Kidney glomerular epithelial cell (primary cell): ENCODE measurements around the gene BEAN1.
A peak's percentile ranks its signal among the peaks of the same experiment; 100 is the strongest.

Source experiments
- DNase-seq: peaks from one replicate; lab custom pipeline; 2025; lab: John Stamatoyannopoulos, UW

BEAN1 gene

GRCh38 chr16:66395806-66396555 lies 31.1 kb upstream of the BEAN1 start:
- DNase-seq, result no peak

- no peak for DNase-seq
Measured at GRCh38 chr16:66397736-66398433, 29.2 kb upstream of the BEAN1 start.

- no peak for DNase-seq
Measured at GRCh38 chr16:66399031-66399430, 28.1 kb upstream of the BEAN1 start.

- DNase-seq, result no peak
Measured at GRCh38 chr16:66399930-66400329, 27.2 kb upstream of the BEAN1 start.

GRCh38 chr16:66400503-66401380 lies 26.4 kb upstream of the BEAN1 start:
- no peak for DNase-seq

GRCh38 chr16:66401610-66402009 lies 25.5 kb upstream of the BEAN1 start:
- DNase-seq, result no peak

- no peak for DNase-seq
Measured at GRCh38 chr16:66402166-66402565, 24.9 kb upstream of the BEAN1 start.

GRCh38 chr16:66402591-66403230 lies 24.4 kb upstream of the BEAN1 start:
- no peak for DNase-seq

GRCh38 chr16:66403531-66404145 lies 23.5 kb upstream of the BEAN1 start:
- no peak for DNase-seq

- no peak for DNase-seq
Measured at GRCh38 chr16:66405057-66405783, 21.9 kb upstream of the BEAN1 start.

GRCh38 chr16:66406534-66407221 lies 20.4 kb upstream of the BEAN1 start:
- DNase-seq, result peak; percentile 68

GRCh38 chr16:66408163-66409048 lies 18.7 kb upstream of the BEAN1 start:
- peak; percentile 73 for DNase-seq

- DNase-seq, result peak; percentile 29
Measured at GRCh38 chr16:66409156-66409555, 17.9 kb upstream of the BEAN1 start.

GRCh38 chr16:66412182-66412581 lies 14.9 kb upstream of the BEAN1 start:
- no peak for DNase-seq

- DNase-seq, result no peak
Measured at GRCh38 chr16:66414891-66415290, 12.2 kb upstream of the BEAN1 start.

- no peak for DNase-seq
Measured at GRCh38 chr16:66416136-66416535, 11.0 kb upstream of the BEAN1 start.

GRCh38 chr16:66416939-66417700 lies 10.0 kb upstream of the BEAN1 start:
- DNase-seq, result no peak

GRCh38 chr16:66418165-66418962 lies 8.7 kb upstream of the BEAN1 start:
- no peak for DNase-seq
